Keratinocyte (primary cell): ENCODE data around the gene HDGFL2. TPM values are rescaled to one million over a fixed set of nuclear protein-coding genes. Genes with fewer than 3 reads are reported as not detected.

Experiments used
- DNase-seq: peaks from one replicate; pipeline ENCODE4 v3.0.0-alpha.2; 2011; ENCODE audit warnings: low read depth, missing footprints, low spot score
- FAIRE-seq: peaks from 2 replicates; lab custom pipeline; 2011; peaks lifted over from hg19 to GRCh38; lab: Jason Lieb, UNC
- H2AFZ ChIP-seq: 2 replicates; pipeline ENCODE4 v1.6.0; 2012; ENCODE audit warnings: low read length, control low read depth, inconsistent platforms; ENCODE audit not compliant: control insufficient read depth
- H3K27ac ChIP-seq: 2 replicates; pipeline ENCODE4 v1.5.1; 2011; ENCODE audit warnings: low read length; ENCODE audit not compliant: control insufficient read depth, insufficient read depth
- H3K27me3 ChIP-seq: 3 replicates; pipeline ENCODE4 v1.6.0; 2011; ENCODE audit warnings: low read length; ENCODE audit not compliant: control insufficient read depth, insufficient read depth; ENCODE audit errors: extremely low read depth
- H3K36me3 ChIP-seq, 2 experiments: 2 replicates in 1 of 2; 3 replicates in 1 of 2; pipeline ENCODE4 v1.5.1; 2011; ENCODE audit warnings: low read length in 2 of 2, mild to moderate bottlenecking in 1 of 2; ENCODE audit not compliant: control insufficient read depth in 2 of 2, insufficient read depth in 2 of 2; ENCODE audit errors: extremely low read depth in 1 of 2
- H3K4me1 ChIP-seq: 3 replicates; pipeline ENCODE4 v1.5.1; 2011; ENCODE audit warnings: low read length; ENCODE audit not compliant: control insufficient read depth, insufficient read depth; ENCODE audit errors: extremely low read depth
- H3K4me2 ChIP-seq: 3 replicates; pipeline ENCODE4 v1.6.0; 2011; ENCODE audit warnings: low read depth, low read length; ENCODE audit not compliant: control insufficient read depth, insufficient read depth; ENCODE audit errors: extremely low read depth
- H3K4me3 ChIP-seq, 3 experiments: fragments of 200-600 bp in 1 of 3; sonication (generic) in 1 of 3; 2 replicates in 2 of 3; 3 replicates in 1 of 3; pipeline ENCODE4 v1.5.1; 2011 to 2016; ENCODE audit warnings: low read length in 3 of 3, mild to moderate bottlenecking in 3 of 3, control low read depth in 2 of 3, inconsistent platforms in 1 of 3, low read depth in 1 of 3, mixed read lengths in 1 of 3, mixed run types in 1 of 3, moderate library complexity in 1 of 3; ENCODE audit not compliant: control insufficient read depth in 2 of 3, insufficient read depth in 2 of 3; ENCODE audit errors: extremely low read depth in 1 of 3
- H3K79me2 ChIP-seq: 2 replicates; pipeline ENCODE4 v1.6.0; 2012; ENCODE audit warnings: low read length; ENCODE audit not compliant: control insufficient read depth, insufficient read depth
- H3K9ac ChIP-seq: 3 replicates; pipeline ENCODE4 v1.6.0; 2011; ENCODE audit warnings: low read length; ENCODE audit not compliant: control insufficient read depth, insufficient read depth; ENCODE audit errors: extremely low read depth
- H3K9me1 ChIP-seq: 3 replicates; pipeline ENCODE4 v1.6.0; 2011; ENCODE audit warnings: low read length; ENCODE audit not compliant: control insufficient read depth, insufficient read depth; ENCODE audit errors: extremely low read depth
- H3K9me3 ChIP-seq: 2 replicates; pipeline ENCODE4 v1.5.1; 2012; ENCODE audit warnings: low read depth, low read length; ENCODE audit not compliant: control insufficient read depth
- H4K20me1 ChIP-seq: 3 replicates; pipeline ENCODE4 v1.6.0; 2011; ENCODE audit warnings: low read length; ENCODE audit not compliant: control insufficient read depth, insufficient read depth; ENCODE audit errors: extremely low read depth
- CTCF ChIP-seq, 3 experiments: IDR thresholded peaks in 1 of 3; conservative IDR thresholded peaks in 1 of 3; optimal IDR thresholded peaks in 1 of 3; 2 replicates in 2 of 3; 3 replicates in 1 of 3; pipeline versions ENCODE3 to v1.5.1; 2011; ENCODE audit warnings: low read length in 3 of 3, mild to moderate bottlenecking in 3 of 3, moderate library complexity in 2 of 3, control low read depth in 1 of 3, inconsistent platforms in 1 of 3; ENCODE audit not compliant: insufficient read depth in 2 of 3; ENCODE audit errors: extremely low read depth in 1 of 3
- EZH2 ChIP-seq: IDR thresholded peaks from one replicate; pipeline ENCODE4 v1.6.1; 2012; ENCODE audit warnings: inconsistent platforms, mild to moderate bottlenecking, low read length, moderate library complexity
- dilution Hi-C: fragments of 300-500 bp; cut with MboI; formaldehyde crosslinking; loops from one replicate; pipeline ENCODE4 v1.7.0; 2020; ENCODE audit warnings: low sequenced_read_pairs; ENCODE audit not compliant: extremely low pct_ligation_motif_present
- polyA plus RNA-seq, 5 experiments: library from polyadenylated mRNA; depleted of rRNA in 3 of 5; stranded (reverse) in 3 of 5; stranded (forward) in 1 of 5; unstranded in 1 of 5; fragments of >200 nt; gene quantifications; 1 replicate in 1 of 5; 2 replicates in 3 of 5; 3 replicates in 1 of 5; pipeline versions ENCODE4 v1.2.1 to v1.2.3, GENCODE V29; 2011 to 2012; ENCODE audit warnings: missing spikeins in 2 of 5, low read depth in 1 of 5, low replicate concordance in 1 of 5

Gene HDGFL2
- polyA plus RNA-seq, 1 donor (not counting 4 experiments of a cell fraction or from before 2014, with no cell fraction given) = 19.5 TPM

GRCh38 chr19:4492337-4493103 is 20.4 kb downstream of the HDGFL2 start:
- H3K4me2 ChIP-seq = no peak overlapping the region
- no peak overlapping the region for H3K9ac ChIP-seq
- H3K79me2 ChIP-seq = no peaks in the 10 kb centered on the region
- no peak overlapping the region for H3K4me3 ChIP-seq
- H3K27me3 ChIP-seq = no peaks in the 10 kb centered on the region
- H3K9me3 ChIP-seq = no peaks in the 10 kb centered on the region
- no peak overlapping the region for H2AFZ ChIP-seq
- no peak for DNase-seq
- no peaks in the 10 kb centered on the region for H3K4me1 ChIP-seq
- H3K9me1 ChIP-seq = no peaks in the 10 kb centered on the region
- H3K27ac ChIP-seq = no peak overlapping the region
- dilution Hi-C loops = no loop called here
- H3K36me3 ChIP-seq = peaks cover 13 to 21% of the 10 kb centered on the region in 2 experiments
- FAIRE-seq = peak; percentile 57
- TF ChIP-seq CTCF (optimal IDR thresholded peaks at IDR 0.05 in 1 of 3, IDR thresholded peaks at IDR 0.05 in 1 of 3, conservative IDR thresholded peaks at IDR 0.05 in 1 of 3; ENCODE audit: extremely low read depth in 1 of 3, insufficient read depth in 2 of 3, low read length in 3 of 3) (no peak), EZH2 (no peak)
- no peaks in the 10 kb centered on the region for H4K20me1 ChIP-seq

- H3K4me1 ChIP-seq = no peaks in the 10 kb centered on the region
- no peak for TF ChIP-seq CTCF (optimal IDR thresholded peaks at IDR 0.05 in 1 of 3, IDR thresholded peaks at IDR 0.05 in 1 of 3, conservative IDR thresholded peaks at IDR 0.05 in 1 of 3; ENCODE audit: extremely low read depth in 1 of 3, insufficient read depth in 2 of 3, low read length in 3 of 3)
- no peak for TF ChIP-seq EZH2
- H3K27me3 ChIP-seq = no peaks in the 10 kb centered on the region
- no peaks in the 10 kb centered on the region for H3K79me2 ChIP-seq
- no peak overlapping the region for H3K4me3 ChIP-seq
- H3K9me1 ChIP-seq = no peaks in the 10 kb centered on the region
- no peak overlapping the region for H3K9ac ChIP-seq
- DNase-seq (no peak), FAIRE-seq (no peak)
- H3K36me3 ChIP-seq = peaks cover 15 to 19% of the 10 kb centered on the region in 2 experiments
- H3K9me3 ChIP-seq = no peaks in the 10 kb centered on the region
- no peak overlapping the region for H2AFZ ChIP-seq
- H3K27ac ChIP-seq = no peak overlapping the region
- no peak overlapping the region for H3K4me2 ChIP-seq
- dilution Hi-C loops = no loop called here
- H4K20me1 ChIP-seq = no peaks in the 10 kb centered on the region
Observed at GRCh38 chr19:4493104-4493928, 21.2 kb downstream of the HDGFL2 start.
